GM21723 (cell line): Measurements from ENCODE around the gene KLK10.

Experiments used
- ATAC-seq: cut with Tn5 transposase; IDR thresholded peaks from one replicate; pipeline ENCODE4 v1.9.1; 2021; ENCODE audit warnings: mild to moderate bottlenecking, moderate library complexity; ENCODE audit not compliant: unreplicated experiment

KLK10 gene, protein sequence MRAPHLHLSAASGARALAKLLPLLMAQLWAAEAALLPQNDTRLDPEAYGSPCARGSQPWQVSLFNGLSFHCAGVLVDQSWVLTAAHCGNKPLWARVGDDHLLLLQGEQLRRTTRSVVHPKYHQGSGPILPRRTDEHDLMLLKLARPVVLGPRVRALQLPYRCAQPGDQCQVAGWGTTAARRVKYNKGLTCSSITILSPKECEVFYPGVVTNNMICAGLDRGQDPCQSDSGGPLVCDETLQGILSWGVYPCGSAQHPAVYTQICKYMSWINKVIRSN

DNA sequence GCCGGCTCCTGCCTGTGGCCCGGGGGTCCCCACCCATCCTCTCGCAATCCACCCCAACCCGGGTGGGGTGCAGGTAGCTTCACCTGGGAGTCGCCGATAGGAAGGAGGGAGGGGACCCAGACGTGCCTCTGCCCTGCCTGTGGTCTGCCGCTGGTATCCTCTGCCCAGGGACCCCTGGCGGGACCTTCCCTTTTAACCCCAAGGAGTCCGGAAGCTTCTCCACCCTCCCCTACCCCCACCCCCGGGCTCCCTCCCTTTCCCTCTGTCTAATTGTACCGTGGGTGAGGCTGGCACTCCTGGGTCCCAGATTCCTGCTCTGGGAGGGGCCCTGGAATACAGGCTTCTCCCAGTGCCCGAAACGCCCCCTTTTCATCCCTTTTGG is at the start of gene KLK10:
KLK10 (minus strand) TSS at position 166 of the 382 bp plus-strand sequence. CDS start 579 bp downstream, outside the sequence.
- no peak for ATAC-seq

DNA sequence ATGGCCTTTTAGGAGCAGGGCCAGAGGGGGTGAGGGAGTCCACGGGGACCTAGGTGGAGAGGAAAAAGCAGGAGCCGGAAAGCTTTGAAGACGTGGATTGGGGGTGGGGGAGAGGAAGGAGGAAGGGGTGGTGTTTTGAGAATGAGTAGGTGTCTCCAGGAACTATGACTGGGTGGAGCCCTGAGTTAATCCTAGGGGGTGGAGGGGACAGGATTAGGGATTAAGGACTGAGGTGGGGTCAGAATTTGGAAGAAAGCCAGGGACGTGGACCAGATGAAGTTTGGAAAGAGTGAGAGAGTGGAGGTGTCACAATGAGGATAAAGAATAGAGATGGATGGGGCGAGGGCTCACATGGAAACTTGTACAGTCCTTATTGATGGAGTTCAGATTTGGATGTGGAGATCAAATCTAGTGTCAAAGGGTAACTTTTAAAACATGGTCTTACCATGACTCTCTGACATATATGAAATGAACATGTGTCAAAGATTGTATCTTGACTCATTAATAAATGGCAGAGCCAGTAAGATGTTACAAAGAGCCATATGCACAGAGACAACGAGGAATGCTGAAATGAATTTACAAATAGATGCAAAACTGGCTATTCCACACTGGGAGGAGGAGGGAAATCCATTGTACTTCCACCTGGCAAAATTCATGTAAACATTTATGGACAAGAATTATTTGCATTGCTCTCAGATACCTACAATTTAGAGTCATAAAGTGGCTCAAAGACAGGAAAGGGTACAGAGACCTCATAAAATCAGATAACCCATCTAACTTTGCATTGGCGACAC is 47.1 kb upstream of the KLK10 start:
- no peak for ATAC-seq

DNA sequence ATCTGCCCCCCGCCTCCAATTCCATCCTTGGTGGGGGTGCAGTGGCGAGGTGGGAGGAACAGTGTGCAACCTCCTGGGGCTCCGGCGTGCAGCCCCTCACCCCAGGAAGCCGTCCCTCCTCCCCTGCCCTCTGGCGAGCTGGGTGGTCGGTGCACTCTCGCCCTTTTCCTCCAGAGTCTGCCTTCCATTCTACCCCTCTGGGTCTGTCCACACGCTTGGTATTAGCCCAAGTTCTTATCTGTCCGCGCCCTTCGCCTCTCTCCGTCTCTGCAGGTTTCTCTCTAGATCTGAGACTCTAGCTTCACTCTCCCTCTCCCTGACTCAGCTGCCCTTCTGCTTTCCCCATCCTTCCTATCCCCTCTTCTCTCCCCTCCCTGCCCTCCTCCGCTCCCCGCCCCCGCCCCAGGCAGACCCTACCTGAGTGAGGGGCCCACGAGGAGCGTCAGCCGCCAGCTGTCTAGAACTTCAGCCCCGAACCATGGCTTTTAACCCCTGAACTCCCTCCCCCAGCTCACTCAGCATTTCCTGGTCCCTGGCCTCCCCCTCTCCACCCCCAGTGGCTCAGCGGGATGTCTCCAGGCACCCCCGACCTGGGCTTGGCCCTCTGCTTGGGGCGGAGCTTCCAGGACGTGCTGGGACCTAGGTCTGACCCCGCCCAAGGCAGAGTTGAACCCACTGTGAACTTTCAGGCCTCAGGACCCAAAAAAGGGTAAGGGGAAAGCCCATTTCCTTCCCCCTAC is 45.9 kb upstream of the KLK10 start:
- ATAC-seq = no peak

DNA sequence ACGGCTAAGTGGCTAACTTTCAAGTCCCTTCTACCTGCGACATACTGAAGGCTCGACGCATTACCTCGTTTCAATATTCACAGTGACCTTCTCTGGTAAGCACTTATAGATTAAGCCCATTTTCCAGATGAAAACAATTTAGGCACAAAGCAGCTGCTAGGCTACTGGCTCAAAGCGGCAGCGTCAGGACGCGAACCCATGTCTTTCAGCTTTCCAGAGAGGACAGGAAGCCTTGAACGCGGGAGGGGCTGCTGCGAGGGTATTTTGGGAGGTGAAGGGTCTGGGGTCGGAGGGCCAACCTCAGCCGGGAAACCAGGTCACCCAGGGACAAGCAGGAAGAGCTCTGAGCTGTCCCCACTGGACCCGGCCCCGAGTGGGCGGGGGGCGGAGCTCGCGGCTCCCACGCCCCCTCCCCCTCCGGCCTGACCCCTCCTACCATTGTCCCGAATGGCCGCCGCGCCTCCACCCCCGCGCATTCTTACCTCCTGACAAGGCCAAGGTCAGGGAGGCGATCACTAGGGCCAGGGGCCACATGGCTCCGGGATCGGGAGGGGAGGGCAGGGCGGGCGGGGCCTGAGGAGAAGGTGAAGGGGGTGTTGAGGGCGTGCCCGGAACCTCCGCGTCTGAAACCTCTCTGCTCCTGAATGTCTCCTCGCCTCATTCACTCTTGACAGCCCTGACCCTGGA is 45.2 kb upstream of the KLK10 start, which contains the start of gene KLK13:
KLK13 (minus strand) TSS at position 559 of the 687 bp plus-strand sequence; CDS start at position 534, 25 bp downstream.
- no peak for ATAC-seq

DNA sequence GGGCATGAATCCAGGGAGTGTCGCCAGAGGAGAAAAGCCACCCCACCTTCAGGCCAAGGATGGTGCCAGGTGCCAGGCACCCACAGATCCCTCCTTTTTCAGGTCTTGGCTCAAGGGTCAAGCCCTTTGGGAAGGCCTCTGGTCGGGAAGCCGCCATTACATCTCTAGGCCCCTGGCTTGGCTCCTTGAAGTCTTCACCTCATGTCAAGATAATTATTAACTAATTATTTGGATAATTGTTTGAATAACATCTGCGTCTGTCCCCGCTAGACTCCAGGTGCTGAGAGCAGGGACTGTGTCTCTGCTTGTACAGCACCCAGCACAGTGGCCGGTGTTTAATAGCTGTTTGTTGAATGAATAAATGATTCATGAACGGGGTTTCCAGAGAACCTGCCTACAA is 44.2 kb upstream of the KLK10 start:
- no peak for ATAC-seq

DNA sequence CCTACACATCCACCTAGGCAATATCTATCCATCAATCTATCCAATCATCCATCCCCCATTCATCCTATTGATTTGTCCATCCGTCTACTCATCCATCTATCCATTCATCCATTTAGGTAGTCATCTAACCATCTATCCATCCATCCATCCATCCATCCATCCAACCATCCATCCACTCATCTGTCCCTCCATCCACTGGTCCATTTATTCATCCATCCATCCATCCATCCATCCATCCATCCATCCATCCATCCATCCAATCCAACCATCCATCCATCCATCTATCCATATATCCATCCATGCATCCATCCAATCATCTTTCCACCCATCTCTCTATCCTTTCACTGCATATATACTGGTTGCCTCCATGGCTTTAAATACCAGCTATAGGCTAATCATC is 41.5 kb upstream of the KLK10 start:
- no peak for ATAC-seq

DNA sequence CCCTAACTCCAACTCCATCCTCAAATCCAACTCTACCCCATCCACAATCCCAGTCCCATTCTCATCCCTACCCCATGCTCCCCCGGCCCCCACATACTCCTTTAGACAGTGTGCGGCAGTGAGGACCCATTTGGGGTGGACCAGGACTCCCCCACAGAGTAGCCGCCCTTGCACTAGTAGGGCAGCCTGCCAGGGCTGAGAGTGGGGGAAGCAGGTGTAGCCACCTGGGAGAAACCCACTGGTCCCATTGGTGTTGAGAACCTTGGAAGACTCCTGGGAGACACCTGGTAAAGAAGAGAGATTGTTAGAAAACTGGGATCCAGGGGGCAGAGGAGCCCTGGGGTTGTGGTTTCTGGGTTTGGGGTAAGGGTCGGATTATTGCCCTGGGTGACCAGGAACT is 40.8 kb upstream of the KLK10 start:
- no peak for ATAC-seq

DNA sequence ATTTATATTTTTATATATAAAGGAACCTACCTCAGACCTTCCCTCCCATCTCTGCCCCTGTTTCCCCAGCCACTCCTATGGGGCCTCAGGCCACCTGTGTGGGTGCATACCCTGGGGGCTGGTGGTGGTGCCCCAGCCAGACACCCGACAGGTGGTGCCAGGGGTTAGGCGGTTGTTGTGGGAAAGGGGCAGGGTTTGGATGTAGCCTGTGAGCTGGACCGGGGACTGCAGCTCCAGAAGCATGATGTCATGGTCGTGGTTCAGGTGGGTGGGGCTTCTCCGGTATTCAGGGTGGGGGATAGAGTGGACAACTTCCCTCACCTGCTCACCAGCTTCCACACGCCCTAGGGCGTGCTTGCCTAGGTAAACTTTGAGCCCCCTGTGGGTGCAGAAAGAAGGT is 40.2 kb upstream of the KLK10 start:
- no peak for ATAC-seq

DNA sequence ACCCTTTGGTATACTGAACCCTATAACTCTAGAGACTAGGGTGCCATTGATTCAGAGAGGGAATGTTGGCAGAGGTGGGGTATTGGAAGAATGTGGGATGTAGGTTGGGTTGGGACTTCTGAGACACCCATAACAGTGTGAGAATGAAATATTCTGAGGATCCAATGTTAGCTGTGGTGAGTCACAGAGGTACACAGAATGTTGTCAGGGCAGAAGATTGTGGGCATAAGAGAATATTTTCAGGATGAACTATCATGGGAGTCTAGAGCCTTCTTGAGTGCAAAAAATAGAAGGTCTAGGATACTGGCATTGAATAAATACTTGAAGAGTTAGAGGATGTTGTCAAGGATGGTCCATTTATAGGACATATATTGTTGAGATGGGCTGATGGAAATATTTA is 36.4 kb upstream of the KLK10 start:
- ATAC-seq = no peak

DNA sequence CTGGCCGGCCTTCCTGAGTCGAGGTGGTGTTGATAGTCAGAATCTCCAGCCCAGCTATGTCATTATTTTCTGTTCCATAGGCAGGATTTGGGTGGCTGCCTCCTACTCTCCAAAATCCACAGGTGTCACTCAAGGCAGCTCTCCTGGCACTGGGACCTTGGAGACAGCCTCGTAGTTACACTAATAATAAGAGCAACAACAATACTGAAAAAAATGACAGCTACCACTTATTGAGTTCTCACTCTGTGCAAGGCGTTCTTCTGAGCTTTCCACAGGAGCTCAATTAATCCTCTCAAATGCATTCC is 27.5 kb upstream of the KLK10 start:
- no peak for ATAC-seq

DNA sequence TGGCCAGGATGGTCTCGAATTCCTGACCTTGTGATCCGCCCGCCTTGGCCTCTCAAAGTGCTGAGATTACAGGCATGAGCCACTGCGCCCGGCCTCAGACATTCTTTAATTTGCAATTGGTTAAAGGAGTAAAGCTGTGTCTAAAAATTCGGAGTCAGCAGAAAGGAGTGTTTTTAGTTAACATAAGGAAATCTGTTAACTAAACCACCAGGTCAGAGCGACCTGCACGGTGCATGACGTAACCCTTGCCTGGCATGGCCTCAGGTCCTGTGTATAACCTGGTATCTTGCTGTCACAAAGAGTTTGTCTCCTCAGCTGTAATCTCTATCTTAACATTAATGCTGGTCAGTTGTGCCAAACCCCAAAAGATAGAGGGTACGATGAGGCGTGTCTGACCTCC is 24.8 kb upstream of the KLK10 start:
- no peak for ATAC-seq

DNA sequence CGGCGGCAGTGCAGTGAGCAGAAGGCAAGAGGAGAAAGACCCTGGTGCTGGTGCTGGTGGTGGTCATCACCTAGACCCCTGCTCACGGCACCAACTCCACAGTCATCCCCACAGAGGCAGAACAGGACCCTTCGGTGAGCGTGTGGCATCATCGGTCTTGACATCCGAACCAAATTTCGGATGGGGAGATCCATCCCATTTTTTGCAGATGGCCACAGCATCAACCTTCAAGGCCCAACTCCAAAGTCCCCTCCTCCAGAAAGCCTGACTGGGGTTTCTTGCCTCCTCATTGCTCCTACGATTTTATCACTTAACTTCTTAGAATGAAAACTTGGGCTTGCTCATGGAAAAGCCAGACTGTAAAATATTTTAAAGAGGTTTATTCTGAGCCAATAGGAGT is 24.0 kb upstream of the KLK10 start:
- ATAC-seq = no peak

DNA sequence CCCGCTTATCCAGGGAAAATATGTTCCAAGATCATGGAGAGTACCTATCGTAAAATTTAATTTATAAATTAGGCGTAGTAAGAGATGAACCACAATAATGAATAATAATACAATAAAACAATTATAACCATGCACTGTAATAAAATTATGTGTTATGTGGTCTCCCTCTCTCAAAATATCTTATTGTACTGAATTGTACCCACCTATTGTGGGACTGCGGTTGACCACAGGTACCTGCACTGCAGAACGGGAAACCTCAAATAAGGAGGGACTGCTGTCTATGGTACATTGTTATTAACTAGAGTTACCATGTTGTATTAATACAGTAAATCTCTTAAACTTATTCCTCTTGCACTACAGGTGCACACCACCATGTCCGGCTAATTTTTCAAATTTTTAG is 20.6 kb upstream of the KLK10 start:
- no peak for ATAC-seq

DNA sequence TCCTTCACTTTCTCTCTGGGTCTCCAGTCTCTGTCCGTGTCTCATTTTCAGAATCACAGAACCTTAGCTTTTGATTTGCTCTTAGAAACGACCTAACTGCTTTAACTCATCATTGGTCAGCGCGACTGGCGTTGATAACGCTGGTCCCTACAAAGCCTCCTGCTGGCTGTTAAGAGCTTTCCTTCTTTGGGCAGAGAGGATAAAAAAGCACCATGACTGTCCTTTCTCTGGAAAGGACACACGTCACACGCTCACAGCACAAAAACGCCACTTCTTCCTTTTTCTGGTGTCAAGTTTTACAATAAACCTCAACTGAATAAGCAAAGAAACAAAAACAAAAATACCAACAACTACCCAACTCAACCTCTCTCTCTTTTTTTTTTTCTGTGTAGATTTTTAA is 17.0 kb upstream of the KLK10 start:
- no peak for ATAC-seq

DNA sequence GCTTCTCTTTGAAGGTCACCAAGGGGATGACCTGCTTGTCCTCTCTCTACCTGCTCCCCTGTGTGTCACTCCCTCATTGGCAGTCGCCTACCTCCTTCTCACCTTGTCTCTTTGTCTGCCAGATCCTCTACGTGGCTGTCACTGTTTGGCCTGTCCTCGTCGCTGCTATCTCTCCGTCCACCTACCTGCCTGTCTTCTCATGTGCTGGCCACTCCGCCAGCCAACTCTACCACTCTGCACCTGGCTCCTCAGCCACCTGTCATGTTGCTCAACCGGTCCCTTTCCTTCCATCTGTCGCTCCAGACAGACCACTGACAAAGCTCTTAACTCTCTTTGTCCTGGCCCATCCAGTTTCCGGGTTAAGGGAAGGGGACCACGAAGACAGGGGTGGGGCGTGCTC is 15.2 kb upstream of the KLK10 start, which contains the start of gene KLK12:
KLK12 (minus strand) TSS at position 299 of the 400 bp plus-strand sequence. CDS start 381 bp downstream, outside the sequence.
- ATAC-seq = no peak

DNA sequence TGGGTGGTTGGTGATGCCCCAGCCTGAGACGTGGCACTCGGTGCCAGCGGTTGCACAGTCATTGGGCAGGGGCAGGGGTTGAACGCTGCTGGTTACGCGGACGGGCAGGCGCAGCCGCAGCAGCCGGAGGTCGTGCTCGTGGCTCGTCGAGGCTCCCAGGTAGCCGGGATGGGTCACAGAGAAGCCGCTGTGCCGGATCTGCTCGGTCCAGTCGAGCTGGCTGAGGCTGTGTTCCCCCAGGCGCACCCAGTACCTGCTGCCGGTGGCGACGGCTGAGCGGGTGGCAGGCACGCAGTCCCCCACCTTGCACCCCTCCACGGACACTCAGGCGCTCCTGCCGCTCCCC is 12.3 kb upstream of the KLK10 start:
- no peak for ATAC-seq

DNA sequence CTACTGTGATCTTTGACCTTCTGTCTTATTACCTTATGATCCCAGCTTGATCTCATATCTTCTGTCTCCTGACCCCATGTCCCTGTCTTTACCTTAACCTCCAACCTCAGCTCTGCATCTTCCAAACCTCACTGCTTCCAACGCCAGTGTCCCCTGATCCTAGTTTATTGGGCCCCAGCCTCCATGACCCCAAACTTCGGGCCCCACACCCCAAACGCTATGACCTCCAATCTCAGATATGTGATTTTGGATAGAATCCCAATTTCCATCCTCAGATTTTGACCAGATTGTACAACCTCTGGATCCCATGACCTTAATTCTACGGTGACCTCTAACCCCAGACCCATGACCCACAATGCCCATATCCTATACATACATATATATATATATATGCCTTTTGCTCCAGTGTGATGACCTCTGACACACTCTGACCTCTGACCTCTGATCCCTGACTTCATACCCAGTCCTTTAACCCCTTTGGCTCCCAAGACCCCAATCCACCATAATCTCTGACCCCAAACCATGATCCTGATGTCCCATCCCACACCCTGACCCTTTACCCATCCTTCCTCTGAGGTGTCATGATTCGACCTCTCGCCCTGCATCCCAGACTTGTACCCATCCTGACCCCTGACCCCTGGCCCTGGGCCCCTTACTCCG is 11.8 kb upstream of the KLK10 start:
- no peak for ATAC-seq

DNA sequence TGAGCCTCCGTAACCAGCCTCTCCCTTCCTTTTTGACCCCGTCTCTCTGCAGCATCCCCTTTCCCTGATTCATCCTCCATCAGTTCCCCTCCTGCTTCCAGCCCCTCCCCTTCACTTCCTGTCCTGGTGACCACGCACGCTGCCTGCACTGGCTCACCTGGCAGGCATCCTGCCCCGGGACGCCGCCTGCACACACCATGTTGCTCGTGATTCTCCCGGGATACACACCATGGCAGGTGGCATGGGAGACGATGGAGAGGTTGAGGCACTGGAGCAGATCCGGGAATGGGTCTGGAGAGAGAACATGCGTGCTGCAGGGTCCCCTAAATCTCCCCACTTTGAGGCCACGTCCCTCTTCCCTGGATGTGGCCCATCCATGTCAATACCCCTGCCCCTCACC is 11.1 kb upstream of the KLK10 start:
- ATAC-seq = no peak

DNA sequence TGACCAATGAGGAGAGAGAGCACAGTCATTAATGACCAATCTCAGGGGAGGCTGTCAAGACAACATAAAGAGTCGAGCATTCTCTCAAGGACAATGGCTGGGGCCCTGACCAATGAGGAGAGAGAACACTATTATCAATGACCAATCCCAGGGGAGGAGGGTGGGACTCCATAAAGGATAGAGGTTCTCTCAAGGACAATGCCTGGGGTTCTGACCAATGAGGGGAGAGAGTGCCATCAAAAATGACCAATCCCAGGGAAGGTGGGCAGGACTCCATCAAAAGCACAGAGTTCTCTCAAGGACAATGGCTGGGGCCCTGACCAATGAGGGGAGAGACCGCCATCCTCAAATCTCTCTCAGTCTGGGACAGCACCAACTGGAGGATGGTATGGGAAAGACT is 10.2 kb upstream of the KLK10 start:
- no peak for ATAC-seq

DNA sequence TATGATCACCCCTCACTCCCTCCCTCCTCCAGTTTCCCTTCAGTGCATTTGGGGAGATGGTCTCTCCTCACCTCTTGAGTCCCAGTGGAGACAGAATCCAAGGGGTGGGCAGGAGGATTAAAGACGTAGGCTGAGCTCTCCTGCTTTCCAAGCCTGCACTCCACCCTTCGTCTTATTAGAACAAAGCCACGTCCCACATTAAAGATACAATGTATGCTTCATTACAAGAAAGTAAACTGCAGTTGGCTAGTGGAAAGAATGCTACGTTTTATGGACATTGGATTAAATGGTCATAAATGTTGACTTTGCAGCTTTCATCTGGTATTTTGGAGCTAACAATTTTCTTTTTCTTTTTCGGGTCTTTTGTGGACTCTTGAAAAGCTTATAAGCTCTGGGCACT is 8.4 kb upstream of the KLK10 start:
- ATAC-seq = no peak
